ENCODE measurements around the gene PTGDR2. TPM values are rescaled to one million over a fixed set of nuclear protein-coding genes. Genes with fewer than 3 reads are reported as not detected.
A peak's percentile ranks its signal among the peaks of the same experiment; 100 is the strongest.

The PTGDR2 gene
- total RNA-seq (2014; rRNA removed; shearing (Covaris generic)): 0.07 TPM in 1 of 2 replicates, not detected in the other
- polyA plus RNA-seq (2015; cell fraction: cytosol; rRNA removed): 0.03 and 0.10 TPM in 2 replicates
- 0.17 and 0.49 TPM in 2 replicates for polyA plus RNA-seq (2015; cell fraction: nucleus; rRNA removed)

GRCh38 chr11:60855726-60856633 is at the start of gene PTGDR2:
TSS of gene PTGDR2 (minus strand) at chr11:60855950. CDS start at chr11:60853722, 2,228 bp downstream.
- no peak for DNase-seq (ENCODE audit: low read depth)

GRCh38 chr11:60905047-60905446 is 49.3 kb upstream of the PTGDR2 start:
- no peak for DNase-seq (ENCODE audit: low read depth)

GRCh38 chr11:60902625-60903024 is 46.9 kb upstream of the PTGDR2 start:
- no peak for DNase-seq (ENCODE audit: low read depth)

- no peak for DNase-seq (ENCODE audit: low read depth)
These were observed 45.1 kb upstream of the PTGDR2 start for GRCh38 chr11:60900673-60901404.

- no peak for DNase-seq (ENCODE audit: low read depth)
These were observed 44.2 kb upstream of the PTGDR2 start for GRCh38 chr11:60899977-60900376.

- peak; percentile 77 for DNase-seq (ENCODE audit: low read depth)
These were observed 43.5 kb upstream of the PTGDR2 start for GRCh38 chr11:60899046-60899936.

GRCh38 chr11:60897496-60897895 is 41.7 kb upstream of the PTGDR2 start:
- DNase-seq (ENCODE audit: low read depth): no peak

GRCh38 chr11:60895687-60896086 is 39.9 kb upstream of the PTGDR2 start:
- no peak for DNase-seq (ENCODE audit: low read depth)

- DNase-seq (ENCODE audit: low read depth): no peak
These were observed 35.5 kb upstream of the PTGDR2 start for GRCh38 chr11:60891103-60891741.

- DNase-seq (ENCODE audit: low read depth): no peak
These were observed 34.9 kb upstream of the PTGDR2 start for GRCh38 chr11:60890696-60891095.

- DNase-seq (ENCODE audit: low read depth): no peak
These were observed 34.1 kb upstream of the PTGDR2 start for GRCh38 chr11:60889869-60890311.

- peak; percentile 49 for DNase-seq (ENCODE audit: low read depth)
These were observed 31.8 kb upstream of the PTGDR2 start for GRCh38 chr11:60887556-60887955.

- DNase-seq (ENCODE audit: low read depth): no peak
These were observed 25.0 kb upstream of the PTGDR2 start for GRCh38 chr11:60880643-60881282.

GRCh38 chr11:60879971-60880588 is 24.3 kb upstream of the PTGDR2 start:
- DNase-seq (ENCODE audit: low read depth): no peak

- DNase-seq (ENCODE audit: low read depth): no peak
These were observed 23.4 kb upstream of the PTGDR2 start for GRCh38 chr11:60879104-60879503.

- no peak for DNase-seq (ENCODE audit: low read depth)
These were observed 22.7 kb upstream of the PTGDR2 start for GRCh38 chr11:60878245-60879101.

GRCh38 chr11:60876168-60876485 is 20.4 kb upstream of the PTGDR2 start:
- no peak for DNase-seq (ENCODE audit: low read depth)

GRCh38 chr11:60875366-60876167 is 19.8 kb upstream of the PTGDR2 start:
- no peak for DNase-seq (ENCODE audit: low read depth)
